EL (cell line): ENCODE results near the gene SLC30A1.
"Not testable (repeated sequence)": the region's sequence is repeated elsewhere in the genome, so short reads cannot be mapped to it uniquely, and the experiment has no call there.

Experiments used
- DNase-seq: peaks from one replicate; pipeline ENCODE4 v3.0.0-alpha.2; 2016

Gene SLC30A1

DNA sequence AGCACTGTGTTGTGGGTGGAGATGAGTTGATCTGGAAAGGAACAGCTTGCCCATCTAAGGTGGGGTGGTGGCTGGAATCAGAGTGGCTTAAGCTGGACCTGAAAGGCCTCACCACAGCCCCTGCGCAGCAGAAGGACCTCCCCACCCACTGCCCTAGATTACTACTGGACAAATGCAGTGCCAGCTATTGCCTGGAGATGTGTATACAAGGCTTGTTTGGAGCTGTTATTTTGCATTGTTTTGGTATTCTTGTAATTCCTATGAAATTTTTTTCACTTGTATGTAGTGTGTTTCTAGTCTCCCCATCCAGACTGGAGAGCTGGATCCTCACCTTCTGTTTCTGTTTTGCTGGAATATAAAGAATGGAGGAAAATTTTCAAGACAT is 1.3 kb upstream of the SLC30A1 start:
- DNase-seq, result no peak

DNA sequence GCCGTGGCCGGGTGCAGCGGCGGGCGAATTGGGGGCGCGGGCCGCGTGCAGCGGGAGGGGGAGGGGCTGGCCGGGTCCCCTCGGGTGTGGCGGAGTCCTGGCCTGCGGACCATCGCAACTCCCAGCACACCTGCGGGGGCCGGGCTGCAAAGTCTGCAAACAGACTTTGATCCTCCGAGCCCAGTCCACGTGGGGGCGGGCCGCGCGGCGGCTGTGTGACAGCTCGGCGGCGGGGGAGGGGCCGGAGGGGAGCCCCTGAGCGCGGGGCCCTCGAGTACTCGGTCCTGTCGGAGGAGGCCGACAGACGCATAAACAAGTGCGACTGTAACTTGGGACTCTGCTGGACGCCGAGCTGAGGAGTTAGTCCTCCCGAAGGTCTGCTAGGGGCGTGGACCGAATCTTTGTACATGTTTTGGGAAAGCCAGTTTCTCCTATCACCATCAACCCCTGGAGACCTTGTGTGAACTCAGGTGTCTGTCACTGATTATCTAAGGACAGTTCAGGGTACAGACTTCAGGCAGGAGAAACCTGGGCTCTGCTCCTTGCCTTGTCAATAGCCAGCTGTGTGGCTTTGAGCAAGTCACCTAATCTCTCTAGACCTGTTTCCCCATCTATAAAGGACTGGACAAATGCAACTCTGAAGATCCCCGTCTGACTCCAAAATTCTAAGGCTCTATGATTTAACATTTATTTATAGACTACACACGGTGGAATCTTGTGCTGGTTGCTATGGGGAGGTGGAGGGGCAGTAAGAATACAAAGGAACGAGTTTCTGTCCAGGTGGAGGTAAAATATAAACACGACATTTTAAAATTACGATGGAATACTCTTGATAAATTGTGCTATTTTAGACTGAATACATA is 710 bp upstream of the SLC30A1 start:
- peak; percentile 65 for DNase-seq

DNA sequence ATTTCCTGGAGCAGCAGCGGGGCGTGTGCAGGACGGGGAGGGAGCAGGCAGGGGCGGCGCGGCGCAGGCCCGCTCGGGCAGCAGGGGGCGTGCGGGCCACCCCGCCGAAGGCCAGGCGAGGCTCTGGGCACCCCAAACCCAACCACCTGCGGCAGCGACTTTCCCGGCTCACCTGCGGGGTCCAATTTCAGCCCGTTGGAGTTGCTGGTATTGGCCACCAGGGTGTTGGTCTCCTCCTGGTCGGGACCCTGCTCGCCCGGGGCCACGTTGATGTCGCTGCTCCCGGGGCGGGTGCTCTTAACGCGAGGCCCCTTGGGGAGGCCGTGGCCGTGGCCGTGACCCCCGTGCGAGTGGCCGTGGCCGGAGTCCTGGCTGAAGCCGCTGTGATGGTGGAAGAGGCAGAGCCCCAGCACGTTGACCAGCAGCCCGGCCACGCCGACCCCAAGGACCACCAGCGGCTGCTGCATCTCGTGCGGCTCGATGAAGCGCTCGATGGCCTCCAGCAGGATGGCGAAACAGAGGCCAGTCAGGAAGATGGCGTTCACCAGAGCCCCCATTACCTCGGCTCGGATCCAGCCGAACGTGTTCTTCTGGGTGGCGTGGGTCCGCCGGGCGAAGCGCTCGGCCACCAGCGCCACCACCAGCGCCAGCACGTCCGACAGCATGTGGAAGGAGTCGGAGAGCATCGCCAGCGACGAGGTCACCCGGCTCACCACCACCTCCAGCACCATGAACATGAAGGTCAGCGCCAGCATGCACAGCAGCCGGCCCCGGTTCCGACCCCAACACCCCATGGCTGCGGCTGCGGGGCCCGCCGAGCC is 932 bp downstream of the SLC30A1 start:
- DNase-seq, result peak; percentile 74

DNA sequence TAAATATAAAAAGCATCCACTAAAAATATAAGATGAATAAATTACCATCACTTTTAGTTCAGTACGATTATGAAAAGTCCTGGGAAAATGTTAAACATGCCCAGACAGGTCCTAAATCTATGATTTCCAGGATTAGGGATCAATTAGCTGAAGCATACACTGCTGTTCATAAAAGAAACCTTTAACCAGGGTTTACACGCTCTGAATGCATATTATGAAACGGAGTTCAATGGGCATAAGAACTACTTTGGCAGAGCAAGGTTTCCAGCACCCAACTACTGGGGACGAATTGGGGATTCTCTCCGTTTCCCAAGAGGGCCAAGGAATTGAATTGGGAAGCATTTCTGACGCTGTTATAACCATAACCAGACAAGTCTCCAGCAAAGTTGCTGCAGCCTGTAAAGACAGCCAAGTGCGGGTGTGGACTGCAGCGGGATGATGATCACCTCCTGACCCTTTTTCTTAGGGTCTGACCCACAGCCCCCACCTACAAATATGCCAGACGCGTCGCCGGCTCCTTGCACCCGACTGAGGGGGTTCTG is 1.6 kb downstream of the SLC30A1 start:
- no peak for DNase-seq

DNA sequence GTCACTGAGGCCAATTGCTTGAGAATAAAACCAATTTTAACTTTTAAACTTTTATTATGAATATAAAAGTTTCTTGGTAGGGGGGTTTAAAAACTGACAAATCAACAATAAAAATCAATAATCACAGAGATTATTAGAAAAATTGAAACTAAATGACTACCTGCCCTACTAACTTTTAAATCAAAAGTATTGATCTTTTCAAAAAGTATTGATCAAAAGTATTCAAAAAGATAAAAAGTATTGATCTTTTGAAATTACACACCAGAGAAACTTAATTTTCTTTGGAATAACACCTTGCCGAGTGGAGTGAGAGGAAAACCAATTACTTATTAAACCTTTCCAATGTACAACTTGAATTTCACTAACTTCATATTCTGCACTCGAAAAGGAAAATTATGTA is 2.2 kb downstream of the SLC30A1 start:
- DNase-seq, result no peak

DNA sequence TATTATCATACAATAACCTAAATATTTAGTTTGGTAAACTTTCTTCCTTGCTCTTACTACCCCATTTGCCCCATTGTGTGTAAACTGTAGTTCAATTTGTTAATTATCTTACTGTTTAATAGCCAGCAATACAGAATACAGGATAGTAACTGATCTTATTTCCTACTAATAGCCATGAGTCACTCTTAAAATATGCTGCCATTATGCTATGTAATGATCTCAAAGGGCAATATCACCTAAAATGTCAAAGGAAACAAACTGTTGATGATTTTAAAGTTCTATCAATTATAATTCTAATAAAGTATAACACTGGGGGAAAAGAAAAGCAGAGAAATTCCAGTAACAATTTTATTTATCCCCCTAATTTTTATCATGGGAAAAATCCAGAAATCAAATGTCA is 4.3 kb downstream of the SLC30A1 start:
- peak; percentile 32 for DNase-seq

DNA sequence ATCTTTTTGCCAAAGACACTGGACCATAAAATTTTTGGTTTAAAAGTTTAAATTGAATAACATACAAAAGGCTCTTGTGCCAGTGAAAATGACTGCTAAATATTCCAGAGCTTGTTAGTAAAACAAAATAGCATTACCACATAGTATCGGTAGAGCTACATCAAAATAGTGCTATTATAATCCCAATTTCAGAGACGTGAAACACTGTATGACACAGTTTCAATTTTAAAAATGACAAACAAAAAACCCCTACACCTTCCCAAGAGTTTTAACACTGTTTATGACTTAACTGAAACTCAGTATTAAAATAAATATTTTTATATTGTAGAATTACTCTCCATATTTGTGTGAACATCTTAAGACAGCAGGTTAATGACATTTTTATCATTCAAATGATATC is 7.0 kb downstream of the SLC30A1 start:
- DNase-seq, result no peak

DNA sequence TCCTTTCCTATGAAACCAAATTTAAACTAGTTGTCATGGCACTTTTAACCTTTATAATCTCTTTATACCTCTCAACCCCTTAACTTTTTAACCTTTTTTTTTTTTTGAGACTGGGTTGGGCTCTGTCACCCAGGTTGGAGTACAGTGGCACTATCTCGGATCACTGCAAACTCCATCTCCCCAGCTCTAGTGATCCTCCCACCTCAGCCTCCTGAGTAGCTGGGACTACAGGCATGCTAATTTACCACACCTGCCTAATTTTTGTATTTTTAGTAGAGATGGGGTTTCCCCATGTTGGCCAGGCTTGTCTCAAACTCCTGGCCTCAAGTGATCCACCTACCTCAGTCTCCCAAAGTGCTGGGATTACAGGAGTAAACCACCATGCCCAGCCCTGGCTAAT is 8.6 kb downstream of the SLC30A1 start:
- DNase-seq, result not testable (repeated sequence)

DNA sequence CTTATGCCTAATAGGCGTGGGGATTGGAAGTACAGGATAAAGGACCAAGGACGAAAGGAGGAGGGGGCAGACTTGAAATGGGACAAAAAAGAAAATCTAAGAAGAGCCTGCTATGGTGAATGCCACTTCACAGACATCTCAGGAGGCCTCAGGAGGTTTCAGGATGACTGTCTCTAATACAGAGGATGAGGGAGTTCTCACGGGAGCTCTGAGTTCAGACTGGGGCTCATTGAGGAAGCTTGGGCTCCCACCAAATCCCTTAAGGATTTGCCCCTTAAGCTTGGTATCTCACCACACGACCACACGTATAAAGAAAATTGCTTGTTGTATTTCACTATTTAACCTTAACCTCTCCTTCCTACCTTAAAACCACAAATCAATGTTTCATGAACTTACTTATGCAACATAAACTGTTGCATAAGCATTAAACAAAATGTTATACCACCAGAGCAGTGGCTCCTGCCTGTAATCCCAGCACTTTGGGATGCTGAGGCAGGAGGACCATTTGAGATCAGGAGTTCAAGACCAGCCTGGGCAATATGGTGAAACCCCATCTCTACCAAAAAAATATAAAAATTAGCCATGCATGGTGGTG is 12.4 kb downstream of the SLC30A1 start:
- no peak for DNase-seq

DNA sequence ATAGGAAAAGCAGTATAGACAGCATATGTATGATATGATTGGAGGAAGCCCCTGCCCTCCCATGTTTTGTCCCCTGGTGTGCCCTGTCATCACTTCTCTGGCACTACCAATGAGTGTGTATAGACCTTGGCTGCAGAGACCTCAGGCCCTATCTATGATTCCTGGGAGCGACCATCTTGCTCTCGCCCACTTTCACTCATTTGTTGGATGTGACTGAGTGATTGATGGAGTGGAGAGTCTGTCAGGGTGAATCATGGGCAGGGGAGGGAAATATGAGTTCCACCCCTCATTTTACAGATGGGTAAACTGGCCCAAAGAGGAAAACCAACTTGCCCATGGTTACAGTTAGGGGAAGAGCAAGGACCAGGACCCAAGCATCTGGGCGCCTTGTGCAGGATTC is 14.9 kb downstream of the SLC30A1 start:
- no peak for DNase-seq

DNA sequence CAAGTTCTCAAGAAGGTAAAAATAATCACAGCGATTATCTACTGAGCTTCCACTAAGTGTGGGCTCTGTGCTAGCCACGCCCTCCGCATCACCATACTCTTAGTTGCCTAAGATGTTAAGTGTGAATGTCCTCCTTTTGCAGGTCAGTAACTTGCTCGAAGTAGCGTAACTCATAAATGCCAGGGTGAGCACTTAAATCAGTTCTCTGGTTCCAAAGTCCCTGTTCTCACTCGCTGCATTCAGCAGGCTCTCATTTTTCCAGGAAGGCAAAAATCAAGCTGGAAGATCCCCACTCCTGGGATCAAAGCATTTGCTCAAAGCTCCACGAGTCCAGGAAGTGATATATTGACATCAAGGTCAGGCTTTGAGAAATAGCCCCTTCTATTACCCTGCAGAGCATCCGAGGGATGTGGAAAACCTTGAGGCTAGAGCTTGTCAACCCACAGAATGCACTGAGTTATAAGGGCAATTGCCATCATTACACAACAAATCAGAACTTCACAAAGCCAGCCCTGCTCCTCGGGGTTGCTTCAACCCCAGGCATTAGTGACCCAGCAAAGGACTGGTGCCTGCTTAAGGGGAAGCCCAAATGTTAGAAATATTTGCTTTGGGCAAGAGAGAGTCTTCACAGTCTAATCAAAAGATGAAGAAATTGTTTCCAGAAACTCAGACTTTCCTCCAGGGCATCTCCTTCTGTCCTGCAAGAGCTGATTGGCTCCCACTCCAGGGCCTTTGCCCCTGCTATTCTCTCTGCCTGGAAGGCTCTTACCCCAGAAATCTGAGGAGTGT is 19.5 kb downstream of the SLC30A1 start:
- DNase-seq, result no peak

DNA sequence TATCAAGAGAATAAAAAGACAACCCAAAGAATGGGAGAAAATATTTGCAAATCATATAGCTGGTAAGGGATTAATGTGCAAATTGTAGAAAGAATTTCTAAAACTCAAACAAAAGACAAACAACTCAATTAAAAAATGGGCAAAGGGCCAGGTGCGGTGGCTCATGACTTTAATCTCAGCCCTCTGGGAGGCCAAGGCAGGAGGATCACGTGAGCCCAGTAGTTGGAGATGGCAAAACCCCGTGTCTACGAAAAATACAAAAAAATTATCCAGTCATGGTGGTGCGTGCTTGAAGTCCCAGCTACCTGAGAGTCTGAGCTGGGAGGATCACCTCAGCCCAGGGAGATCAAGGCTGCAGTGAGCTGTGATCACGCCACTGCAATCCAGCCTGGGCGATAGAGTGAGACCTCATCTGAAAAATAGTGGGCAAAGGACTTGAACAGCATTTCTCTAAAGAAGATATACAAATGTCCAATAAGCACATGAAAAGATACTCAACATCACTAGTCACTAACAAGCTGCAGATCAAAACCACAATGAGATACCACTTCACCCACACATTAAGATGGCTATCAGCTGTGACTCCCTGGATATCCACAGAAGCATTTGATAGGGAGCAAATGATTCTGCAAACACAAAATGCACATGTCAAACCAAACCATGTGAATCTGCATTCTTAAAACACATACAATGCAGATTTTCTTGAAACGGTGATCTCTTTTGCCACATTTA is 20.9 kb downstream of the SLC30A1 start:
- DNase-seq, result no peak

DNA sequence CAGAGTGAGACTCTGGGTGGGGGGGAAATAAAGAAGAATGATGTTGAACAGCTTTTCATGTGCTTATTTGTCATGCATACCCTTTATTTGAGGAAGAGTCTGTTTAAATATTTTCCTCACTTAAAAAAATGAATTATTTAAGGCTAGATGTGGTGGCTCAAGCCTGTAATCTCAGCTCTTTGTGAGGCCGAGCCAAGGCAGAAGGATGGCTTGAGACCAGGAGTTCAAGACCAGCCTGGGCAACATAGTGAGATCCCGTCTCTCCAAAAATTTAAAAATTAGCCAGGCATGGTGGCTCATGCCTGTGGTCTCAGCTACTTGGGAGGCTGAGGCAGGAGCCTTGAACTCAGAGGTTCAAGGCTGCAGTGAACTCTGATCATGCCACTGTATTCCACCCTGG is 25.4 kb downstream of the SLC30A1 start:
- DNase-seq, result no peak

DNA sequence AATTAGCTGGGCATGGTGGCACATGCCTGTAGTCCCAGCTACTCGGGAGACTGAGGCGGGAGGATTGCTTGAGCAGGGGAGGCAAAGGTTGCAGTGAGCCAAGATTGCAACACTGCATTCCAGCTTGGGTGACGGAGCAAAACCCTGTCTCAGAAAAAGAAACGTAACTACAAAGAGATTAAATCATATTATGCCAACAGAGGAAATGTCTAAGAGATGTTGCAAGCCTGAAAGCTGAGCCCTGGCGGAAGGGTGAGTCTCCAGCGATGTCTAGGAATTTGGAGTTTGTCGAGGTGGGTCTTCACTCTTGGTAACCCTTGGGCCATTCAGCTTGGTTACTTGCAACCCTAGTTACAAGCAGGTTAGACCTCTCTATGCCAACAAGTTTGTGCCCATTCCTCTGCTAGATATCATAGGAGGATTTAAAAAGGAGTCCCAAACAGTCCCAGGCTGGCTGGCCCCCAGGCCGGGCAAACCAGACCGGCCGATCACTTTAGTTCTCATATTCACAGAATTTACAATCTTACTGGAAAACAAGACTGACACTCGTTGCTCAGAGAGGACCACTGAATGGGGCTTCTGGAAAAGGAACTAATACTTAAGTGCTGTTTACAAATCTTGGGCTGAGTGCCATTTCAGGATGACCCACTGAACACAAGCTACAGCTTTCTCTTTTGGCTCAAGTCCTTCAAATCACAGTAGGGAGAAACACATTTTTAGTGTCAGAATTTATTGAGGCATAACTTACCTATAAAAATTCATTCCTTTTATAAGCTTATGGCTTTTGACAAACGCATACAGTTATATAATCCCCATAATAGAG is 27.1 kb downstream of the SLC30A1 start:
- peak; percentile 83 for DNase-seq

DNA sequence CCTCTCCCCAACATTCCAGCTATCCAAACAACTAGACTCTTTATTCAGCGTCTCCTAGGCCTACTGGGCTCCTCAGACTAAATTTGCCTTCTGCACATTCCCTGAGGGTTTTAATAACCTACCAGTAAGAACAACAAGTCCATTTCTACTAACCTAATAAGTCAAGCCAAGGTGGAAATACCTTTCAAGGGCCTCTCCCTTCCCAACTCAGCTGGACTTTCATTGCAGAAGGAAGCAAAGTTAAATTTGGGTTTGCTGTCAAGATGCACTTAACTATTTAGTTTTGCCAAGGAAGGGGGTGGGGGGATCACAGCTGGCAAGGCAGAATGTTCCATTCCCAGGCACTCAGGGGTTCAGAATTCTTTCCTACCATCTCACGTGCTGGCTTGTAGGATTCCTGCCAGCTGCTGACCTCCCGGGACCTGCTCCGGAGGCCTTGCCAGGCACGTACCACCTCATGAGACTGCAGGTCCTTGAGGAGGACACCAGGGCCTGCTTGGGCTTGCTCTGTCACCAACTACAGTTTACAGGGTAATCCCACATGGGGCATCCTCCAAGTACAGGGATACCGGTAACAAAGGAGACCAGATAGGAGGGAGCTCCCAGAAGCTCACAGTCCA is 29.8 kb downstream of the SLC30A1 start:
- no peak for DNase-seq

DNA sequence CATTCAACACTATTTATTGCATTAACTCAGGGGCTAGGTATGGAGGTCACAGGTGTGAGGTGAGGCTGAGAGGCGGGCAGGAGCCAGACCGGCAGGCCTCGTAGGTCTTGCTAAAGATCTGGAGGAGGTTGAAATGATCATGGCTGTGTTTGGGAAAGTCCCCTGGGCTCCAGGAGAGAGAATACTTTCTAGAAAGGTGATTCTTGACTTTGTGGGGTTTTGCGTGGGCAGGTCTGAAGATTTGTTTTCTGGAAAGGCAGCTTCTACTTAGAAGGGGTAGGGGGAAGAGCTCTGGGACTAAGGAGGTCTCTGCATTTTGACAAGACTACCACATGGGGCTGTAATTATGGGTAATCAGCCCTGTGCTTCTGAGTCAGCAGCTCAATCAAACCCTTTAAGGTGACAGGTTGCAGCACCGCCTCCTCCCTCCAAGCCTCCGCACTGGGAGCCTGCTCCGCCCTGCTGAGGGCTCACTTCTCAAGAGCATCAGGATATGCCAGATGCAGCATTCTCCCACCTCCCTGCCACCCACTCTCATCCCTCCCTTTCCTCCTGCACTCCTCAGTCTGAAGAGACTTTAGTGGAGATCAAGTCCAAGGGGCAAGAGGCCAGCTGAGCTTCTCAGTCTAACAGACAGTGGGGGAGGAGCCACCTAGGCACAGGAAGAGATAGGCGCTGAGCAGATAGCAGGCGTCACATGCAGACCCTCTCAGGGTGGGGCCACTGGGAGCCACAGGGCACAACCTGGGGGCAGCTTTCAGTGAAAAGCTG is 30.5 kb downstream of the SLC30A1 start:
- DNase-seq, result no peak

DNA sequence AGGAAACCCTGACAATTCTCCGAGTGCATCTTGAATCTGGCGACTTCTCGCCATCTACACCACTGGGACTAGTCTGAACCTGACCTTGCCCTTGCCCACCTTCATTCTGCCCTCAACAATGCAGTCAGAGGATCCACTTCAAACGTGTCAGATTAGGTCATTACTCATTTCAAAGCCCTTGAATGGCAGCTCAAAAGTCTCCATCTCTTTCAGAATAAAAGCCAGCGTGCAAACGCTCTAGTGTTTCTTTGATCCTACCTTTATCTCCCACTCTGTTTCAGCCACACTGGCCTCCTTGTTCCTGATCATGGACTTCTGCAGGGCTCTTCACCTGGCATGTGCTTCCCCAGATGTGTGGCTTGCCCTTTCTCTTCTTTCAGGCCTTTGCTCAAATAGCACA is 31.3 kb downstream of the SLC30A1 start:
- no peak for DNase-seq

DNA sequence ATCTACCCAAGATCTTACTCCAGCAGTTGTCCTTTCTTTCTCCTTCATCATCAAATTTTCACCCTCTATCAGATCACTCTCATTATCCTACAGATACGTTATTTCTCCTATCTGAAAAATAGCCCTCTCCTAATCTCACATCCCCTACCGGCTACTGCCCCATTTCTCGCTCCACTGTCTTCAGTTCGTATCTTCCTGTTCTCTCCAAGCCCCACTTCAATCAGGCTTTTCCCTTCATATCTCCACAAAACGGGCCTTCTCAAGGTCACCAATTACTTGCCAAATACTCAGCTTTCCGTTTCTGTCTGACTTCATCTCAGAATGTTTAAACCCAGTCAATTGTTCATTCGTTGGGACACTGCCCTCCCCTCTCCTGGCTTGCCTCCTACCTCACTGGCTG is 32.4 kb downstream of the SLC30A1 start:
- no peak for DNase-seq

DNA sequence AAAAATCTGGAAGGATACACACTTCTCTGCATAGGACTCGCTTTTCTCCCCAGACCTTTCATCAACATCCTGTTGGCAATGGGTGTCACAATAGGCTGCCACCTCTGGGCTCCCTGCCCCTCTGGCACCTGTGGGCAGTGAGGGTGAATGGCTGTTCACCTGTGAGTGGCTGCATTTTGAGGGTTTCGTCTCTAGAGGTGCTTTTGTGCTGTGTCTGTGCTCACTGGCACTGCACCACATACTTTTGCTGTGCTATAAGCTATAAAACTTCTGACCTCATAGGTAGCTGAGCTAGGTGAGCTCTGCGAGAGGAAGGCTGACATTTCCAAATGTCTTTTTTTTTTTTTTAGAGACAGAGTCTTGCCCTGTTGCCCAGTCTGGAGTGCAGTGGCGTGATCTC is 35.9 kb downstream of the SLC30A1 start:
- no peak for DNase-seq
